ENCODE results near the gene SLTM. TPM values are rescaled to one million over a fixed set of nuclear protein-coding genes. Genes with fewer than 3 reads are reported as not detected.
"Not testable (repeated sequence)": the region's sequence is repeated elsewhere in the genome, so short reads cannot be mapped to it uniquely, and the experiment has no call there.

The SLTM gene
- total RNA-seq, 1 experiment from 2014 or later = 108 TPM

- no peaks in the 10 kb centered on the region for H3K27me3 Mint-ChIP-seq (ENCODE audit: insufficient read depth, unreplicated experiment)
- peaks cover 13% of the 10 kb centered on the region for H3K4me1 Mint-ChIP-seq (ENCODE audit: insufficient read depth, unreplicated experiment)
- peak; percentile 72 for TF ChIP-seq CTCF (IDR thresholded peaks at IDR 0.05; ENCODE audit: unreplicated experiment)
- intact Hi-C loops (cut with micrococcal nuclease) = no loop called here
- H3K4me3 Mint-ChIP-seq (ENCODE audit: unreplicated experiment) = no peak overlapping the region
- no peaks in the 10 kb centered on the region for H3K36me3 Mint-ChIP-seq (ENCODE audit: insufficient read depth, unreplicated experiment)
- no peaks in the 10 kb centered on the region for H3K9me3 Mint-ChIP-seq (ENCODE audit: unreplicated experiment)
- CTCF ChIA-PET = interaction anchor here (0.6 to 3.4 kb wide), 40 partner anchors 9 to 1048 kb away, joined by 3 to 16 read pairs (median 4); partner anchors contain the start of gene GCNT3
- DNase-seq (ENCODE audit: unreplicated experiment) = peak; percentile 75
- POLR2A ChIA-PET = interaction anchor here (1.4 kb wide), 1 partner anchor 17 kb away, joined by 4 read pairs; no protein-coding TSS in a partner anchor
- no peak overlapping the region for H3K27ac Mint-ChIP-seq (ENCODE audit: low read depth, unreplicated experiment)
- BruUV-seq (replicated peaks) = no TSS peak
These were observed 23.9 kb upstream of the SLTM start for GRCh38 chr15:58957101-58957973.

GRCh38 chr15:58952751-58953150 is 19.3 kb upstream of the SLTM start:
- no TSS peak for BruUV-seq (replicated peaks)
- ChIA-PET POLR2A (interaction anchor here (0.6 to 1.9 kb wide), 3 partner anchors 18 to 37 kb away, joined by 3 to 8 read pairs (median 6); no protein-coding TSS in a partner anchor), CTCF (interaction anchor here (0.7 to 2.2 kb wide), 6 partner anchors 12 to 576 kb away, joined by 3 to 7 read pairs (median 3); no protein-coding TSS in a partner anchor)
- no peaks in the 10 kb centered on the region for H3K9me3 Mint-ChIP-seq (ENCODE audit: unreplicated experiment)
- intact Hi-C loops (cut with micrococcal nuclease) = no loop called here
- DNase-seq (ENCODE audit: unreplicated experiment) = no peak
- H3K4me1 Mint-ChIP-seq (ENCODE audit: insufficient read depth, unreplicated experiment) = peaks cover 13% of the 10 kb centered on the region
- H3K36me3 Mint-ChIP-seq (ENCODE audit: insufficient read depth, unreplicated experiment) = no peaks in the 10 kb centered on the region
- H3K4me3 Mint-ChIP-seq (ENCODE audit: unreplicated experiment) = no peak overlapping the region
- TF ChIP-seq CTCF (IDR thresholded peaks at IDR 0.05; ENCODE audit: unreplicated experiment) = no peak
- no peaks in the 10 kb centered on the region for H3K27me3 Mint-ChIP-seq (ENCODE audit: insufficient read depth, unreplicated experiment)
- H3K27ac Mint-ChIP-seq (ENCODE audit: low read depth, unreplicated experiment) = no peak overlapping the region

- intact Hi-C loops (cut with micrococcal nuclease) = no loop called here
- no peaks in the 10 kb centered on the region for H3K9me3 Mint-ChIP-seq (ENCODE audit: unreplicated experiment)
- POLR2A ChIA-PET = interaction anchor here (0.6 to 1.9 kb wide), 5 partner anchors 17 to 1245 kb away, joined by 3 to 8 read pairs (median 5); partner anchors contain the start of genes POLR2M and RNF111
- DNase-seq (ENCODE audit: unreplicated experiment) = peak; percentile 63
- H3K4me1 Mint-ChIP-seq (ENCODE audit: insufficient read depth, unreplicated experiment) = peaks cover 7% of the 10 kb centered on the region
- no peaks in the 10 kb centered on the region for H3K36me3 Mint-ChIP-seq (ENCODE audit: insufficient read depth, unreplicated experiment)
- H3K4me3 Mint-ChIP-seq (ENCODE audit: unreplicated experiment) = no peak overlapping the region
- no peak for TF ChIP-seq CTCF (IDR thresholded peaks at IDR 0.05; ENCODE audit: unreplicated experiment)
- H3K27ac Mint-ChIP-seq (ENCODE audit: low read depth, unreplicated experiment) = no peak overlapping the region
- CTCF ChIA-PET = interaction anchor here (1.1 to 2.2 kb wide), 3 partner anchors 13 to 578 kb away, joined by 3 to 7 read pairs (median 3); no protein-coding TSS in a partner anchor
- no peaks in the 10 kb centered on the region for H3K27me3 Mint-ChIP-seq (ENCODE audit: insufficient read depth, unreplicated experiment)
- BruUV-seq (replicated peaks) = no TSS peak
These were observed 18.0 kb upstream of the SLTM start for GRCh38 chr15:58951388-58952007.

- H3K27me3 Mint-ChIP-seq (ENCODE audit: insufficient read depth, unreplicated experiment) = no peaks in the 10 kb centered on the region
- no peak for TF ChIP-seq CTCF (IDR thresholded peaks at IDR 0.05; ENCODE audit: unreplicated experiment)
- intact Hi-C loops (cut with micrococcal nuclease) = no loop called here
- ChIA-PET CTCF (no interaction called here), POLR2A (interaction anchor here (0.6 kb wide), 1 partner anchor 424 kb away, joined by 3 read pairs; no protein-coding TSS in a partner anchor)
- no peaks in the 10 kb centered on the region for H3K4me1 Mint-ChIP-seq (ENCODE audit: insufficient read depth, unreplicated experiment)
- H3K4me3 Mint-ChIP-seq (ENCODE audit: unreplicated experiment) = no peak overlapping the region
- no peak overlapping the region for H3K27ac Mint-ChIP-seq (ENCODE audit: low read depth, unreplicated experiment)
- no peaks in the 10 kb centered on the region for H3K9me3 Mint-ChIP-seq (ENCODE audit: unreplicated experiment)
- DNase-seq (ENCODE audit: unreplicated experiment) = no peak
- no TSS peak for BruUV-seq (replicated peaks)
- H3K36me3 Mint-ChIP-seq (ENCODE audit: insufficient read depth, unreplicated experiment) = no peaks in the 10 kb centered on the region
These were observed 13.7 kb upstream of the SLTM start for GRCh38 chr15:58947179-58947578.

- not testable (repeated sequence) for H3K9me3 Mint-ChIP-seq (ENCODE audit: unreplicated experiment); BruUV-seq (replicated peaks); DNase-seq (ENCODE audit: unreplicated experiment); H3K27me3 Mint-ChIP-seq (ENCODE audit: insufficient read depth, unreplicated experiment); H3K36me3 Mint-ChIP-seq (ENCODE audit: insufficient read depth, unreplicated experiment)
- H3K27ac Mint-ChIP-seq (ENCODE audit: low read depth, unreplicated experiment) = peak overlapping the region; percentile 99
- H3K4me3 Mint-ChIP-seq (ENCODE audit: unreplicated experiment) = peak overlapping the region; percentile 92
- intact Hi-C loops (cut with micrococcal nuclease) = loop anchor here (5.0 to 10.0 kb wide), 3 partner anchors 163 to 710 kb away; partner anchors contain the start of genes ADAM10 and MINDY2
- ChIA-PET CTCF (interaction anchor here (0.6 to 1.4 kb wide), 2 partner anchors 17 to 126 kb away, joined by 3 read pairs; no protein-coding TSS in a partner anchor), POLR2A (interaction anchor here (0.9 to 5.1 kb wide), 6 partner anchors 9 to 594 kb away, joined by 3 to 49 read pairs (median 4); partner anchors contain the start of gene MINDY2)
- H3K4me1 Mint-ChIP-seq (ENCODE audit: insufficient read depth, unreplicated experiment) = peaks cover 11% of the 10 kb centered on the region
These were observed 1.5 kb upstream of the SLTM start for GRCh38 chr15:58934974-58935373.

Measured in MCF 10A (cell line).